Activated CD4-positive, alpha-beta T cell treated with anti-CD3 and anti-CD28 coated beads, Interleukin-2, amount 10 ng/mL, durations not matched to agents 24 days and 14 days (primary cell): ENCODE results near the gene PHKA2. TPM values are rescaled to one million over a fixed set of nuclear protein-coding genes. Genes with fewer than 3 reads are reported as not detected.

Source experiments
- DNase-seq: peaks from one replicate; pipeline ENCODE4 v3.0.0; 2022
- H3K27ac Mint-ChIP-seq: one replicate; pipeline ENCODE4 v1.8.0; 2022; ENCODE audit warnings: mild to moderate bottlenecking, mixed read lengths
- H3K27me3 Mint-ChIP-seq: one replicate; pipeline ENCODE4 v1.8.0; 2022; ENCODE audit warnings: mixed read lengths
- H3K36me3 Mint-ChIP-seq: one replicate; pipeline ENCODE4 v1.8.0; 2022; ENCODE audit warnings: low read depth, mild to moderate bottlenecking, mixed read lengths
- H3K4me1 Mint-ChIP-seq: one replicate; pipeline ENCODE4 v1.8.0; 2021; ENCODE audit warnings: mixed read lengths
- H3K4me3 Mint-ChIP-seq: one replicate; pipeline ENCODE4 v1.8.0; 2022; ENCODE audit warnings: mild to moderate bottlenecking, moderate library complexity, mixed read lengths
- H3K9me3 Mint-ChIP-seq: one replicate; pipeline ENCODE4 v1.8.0; 2021; ENCODE audit warnings: mixed read lengths
- intact Hi-C: fragments of 100-400 bp; cut with micrococcal nuclease; formaldehyde crosslinking; loops from one replicate; pipeline ENCODE4 v1.15.1; 2023
- total RNA-seq: library from RNA; stranded (reverse); gene quantifications from 2 replicates; pipeline ENCODE4 v1.2.3, GENCODE V29; 2022

The PHKA2 gene
- total RNA-seq, 1 donor from 2014 or later, result 23.7 TPM

- Mint-ChIP-seq H3K9me3 (no peaks in the 10 kb centered on the region), H3K27me3 (no peaks in the 10 kb centered on the region), H3K4me3 (peak overlapping the region; percentile 85), H3K4me1 (peaks cover 19% of the 10 kb centered on the region), H3K27ac (peak overlapping the region; percentile 91), H3K36me3 (no peaks in the 10 kb centered on the region)
- DNase-seq, result no peak
- intact Hi-C loops, result no loop called here
These were observed 96.6 kb downstream of the PHKA2 start for GRCh38 chrX:18887177-18887824.

GRCh38 chrX:18886344-18887161 lies 97.4 kb downstream of the PHKA2 start:
- Mint-ChIP-seq H3K27me3 (no peaks in the 10 kb centered on the region), H3K9me3 (no peaks in the 10 kb centered on the region), H3K4me3 (peak overlapping the region; percentile 85), H3K27ac (peak overlapping the region; percentile 91), H3K4me1 (peaks cover 19% of the 10 kb centered on the region), H3K36me3 (no peaks in the 10 kb centered on the region)
- intact Hi-C loops, result loop anchor here (1.0 kb wide), 1 partner anchor 211 kb away; no protein-coding TSS in a partner anchor
- peak; percentile 78 for DNase-seq

- intact Hi-C loops, result loop anchor here (1.0 kb wide), 1 partner anchor 211 kb away; no protein-coding TSS in a partner anchor
- Mint-ChIP-seq H3K9me3 (no peaks in the 10 kb centered on the region), H3K36me3 (no peaks in the 10 kb centered on the region), H3K4me1 (peaks cover 19% of the 10 kb centered on the region), H3K27me3 (no peaks in the 10 kb centered on the region), H3K4me3 (peak overlapping the region; percentile 85), H3K27ac (peak overlapping the region; percentile 91)
- DNase-seq, result no peak
These were observed 97.9 kb downstream of the PHKA2 start for GRCh38 chrX:18886005-18886343.

GRCh38 chrX:18885328-18886004 lies 98.4 kb downstream of the PHKA2 start:
- no peaks in the 10 kb centered on the region for H3K27me3 Mint-ChIP-seq
- intact Hi-C loops, result loop anchor here (1.0 kb wide), 1 partner anchor 210 kb away; no protein-coding TSS in a partner anchor
- peak overlapping the region; percentile 85 for H3K4me3 Mint-ChIP-seq
- H3K9me3 Mint-ChIP-seq, result no peaks in the 10 kb centered on the region
- DNase-seq, result peak; percentile 52
- peaks cover 19% of the 10 kb centered on the region for H3K4me1 Mint-ChIP-seq
- peak overlapping the region; percentile 91 for H3K27ac Mint-ChIP-seq
- no peaks in the 10 kb centered on the region for H3K36me3 Mint-ChIP-seq

- intact Hi-C loops, result no loop called here
- peak overlapping the region; percentile 13 for H3K27ac Mint-ChIP-seq
- no peak overlapping the region for H3K4me3 Mint-ChIP-seq
These were observed 99.0 kb downstream of the PHKA2 start for GRCh38 chrX:18884916-18885315.

GRCh38 chrX:18883961-18884765 lies 99.8 kb downstream of the PHKA2 start:
- Mint-ChIP-seq H3K27ac (no peak overlapping the region), H3K27me3 (no peaks in the 10 kb centered on the region), H3K9me3 (no peaks in the 10 kb centered on the region), H3K4me1 (peaks cover 19% of the 10 kb centered on the region), H3K4me3 (no peak overlapping the region), H3K36me3 (no peaks in the 10 kb centered on the region)
- DNase-seq, result no peak
- intact Hi-C loops, result no loop called here

More at GRCh38 chrX:18884916-18885315, 99.0 kb downstream of the PHKA2 start:
- no peaks in the 10 kb centered on the region for H3K27me3 Mint-ChIP-seq
- no peaks in the 10 kb centered on the region for H3K9me3 Mint-ChIP-seq
- H3K36me3 Mint-ChIP-seq, result no peaks in the 10 kb centered on the region
- peaks cover 19% of the 10 kb centered on the region for H3K4me1 Mint-ChIP-seq
- no peak for DNase-seq

- Mint-ChIP-seq H3K27ac (no peak overlapping the region), H3K9me3 (no peaks in the 10 kb centered on the region), H3K27me3 (no peaks in the 10 kb centered on the region), H3K36me3 (no peaks in the 10 kb centered on the region), H3K4me1 (peaks cover 19% of the 10 kb centered on the region), H3K4me3 (no peak overlapping the region)
- intact Hi-C loops, result no loop called here
- no peak for DNase-seq
These were observed 100.5 kb downstream of the PHKA2 start for GRCh38 chrX:18883234-18883960.

- H3K27ac Mint-ChIP-seq, result no peak overlapping the region
- H3K27me3 Mint-ChIP-seq, result no peaks in the 10 kb centered on the region
- H3K9me3 Mint-ChIP-seq, result no peaks in the 10 kb centered on the region
- no peaks in the 10 kb centered on the region for H3K36me3 Mint-ChIP-seq
- DNase-seq, result no peak
- no peak overlapping the region for H3K4me3 Mint-ChIP-seq
- H3K4me1 Mint-ChIP-seq, result no peaks in the 10 kb centered on the region
- intact Hi-C loops, result no loop called here
These were observed 104.8 kb downstream of the PHKA2 start for GRCh38 chrX:18879144-18879543.

GRCh38 chrX:18877469-18877868 lies 106.4 kb downstream of the PHKA2 start:
- no peak overlapping the region for H3K4me3 Mint-ChIP-seq

GRCh38 chrX:18875256-18875878 lies 108.5 kb downstream of the PHKA2 start:
- H3K9me3 Mint-ChIP-seq, result no peaks in the 10 kb centered on the region
- no peaks in the 10 kb centered on the region for H3K27me3 Mint-ChIP-seq
- intact Hi-C loops, result no loop called here
- H3K36me3 Mint-ChIP-seq, result no peaks in the 10 kb centered on the region
- DNase-seq, result no peak
- peaks cover 6% of the 10 kb centered on the region for H3K4me1 Mint-ChIP-seq
- no peak overlapping the region for H3K27ac Mint-ChIP-seq
- H3K4me3 Mint-ChIP-seq, result no peak overlapping the region

More at GRCh38 chrX:18877469-18877868, 106.4 kb downstream of the PHKA2 start:
- Mint-ChIP-seq H3K27ac (no peak overlapping the region), H3K36me3 (no peaks in the 10 kb centered on the region), H3K27me3 (no peaks in the 10 kb centered on the region), H3K4me1 (peaks cover 6% of the 10 kb centered on the region), H3K9me3 (no peaks in the 10 kb centered on the region)
- DNase-seq, result no peak
- intact Hi-C loops, result no loop called here

GRCh38 chrX:18874560-18875255 lies 109.2 kb downstream of the PHKA2 start:
- intact Hi-C loops, result no loop called here
- no peak for DNase-seq
- Mint-ChIP-seq H3K27ac (no peak overlapping the region), H3K27me3 (no peaks in the 10 kb centered on the region), H3K36me3 (no peaks in the 10 kb centered on the region), H3K4me1 (peaks cover 6% of the 10 kb centered on the region), H3K4me3 (no peak overlapping the region), H3K9me3 (no peaks in the 10 kb centered on the region)

GRCh38 chrX:18873836-18874235 lies 110.1 kb downstream of the PHKA2 start:
- intact Hi-C loops, result no loop called here
- no peak overlapping the region for H3K27ac Mint-ChIP-seq
- H3K4me3 Mint-ChIP-seq, result no peak overlapping the region
- H3K9me3 Mint-ChIP-seq, result no peaks in the 10 kb centered on the region
- H3K27me3 Mint-ChIP-seq, result no peaks in the 10 kb centered on the region
- peaks cover 6% of the 10 kb centered on the region for H3K4me1 Mint-ChIP-seq
- DNase-seq, result no peak
- no peaks in the 10 kb centered on the region for H3K36me3 Mint-ChIP-seq
